GM21390 (cell line): Measurements from ENCODE around the gene RNF225.
"Not testable (repeated sequence)": the region's sequence is repeated elsewhere in the genome, so short reads cannot be mapped to it uniquely, and the experiment has no call there.

Experiments
- ATAC-seq: cut with Tn5 transposase; IDR thresholded peaks from one replicate; pipeline ENCODE4 v1.9.1; 2021; ENCODE audit not compliant: unreplicated experiment

RNF225 gene

DNA sequence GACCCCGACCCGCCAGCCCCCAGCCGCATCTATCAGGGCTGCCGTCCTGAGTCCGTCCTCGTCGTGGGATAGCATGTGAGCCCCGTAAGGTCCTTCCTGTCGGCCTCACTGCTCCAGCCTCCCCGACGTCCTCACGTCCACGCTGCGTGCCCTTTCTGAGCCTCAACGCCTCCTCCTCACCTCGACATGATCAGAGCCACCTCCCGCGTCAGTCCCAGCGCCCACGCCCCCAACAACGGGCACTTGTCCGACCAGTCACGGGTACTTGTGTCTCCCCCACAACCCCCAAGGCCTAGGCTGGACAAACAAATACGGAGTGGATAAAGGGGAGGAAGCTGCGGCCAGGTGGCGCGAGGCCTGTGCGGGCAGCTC, 33.6 kb upstream of the RNF225 start:
- ATAC-seq = peak; percentile 1

- peak; percentile 89 for ATAC-seq
Measured at GRCh38 chr19:58362272-58362994, 33.0 kb upstream of the RNF225 start, which contains the start of gene ZNF497. Gene ZNF497, minus strand, starts transcription at chr19:58362751. Its CDS starts 5,116 bp downstream, at chr19:58357635.

DNA sequence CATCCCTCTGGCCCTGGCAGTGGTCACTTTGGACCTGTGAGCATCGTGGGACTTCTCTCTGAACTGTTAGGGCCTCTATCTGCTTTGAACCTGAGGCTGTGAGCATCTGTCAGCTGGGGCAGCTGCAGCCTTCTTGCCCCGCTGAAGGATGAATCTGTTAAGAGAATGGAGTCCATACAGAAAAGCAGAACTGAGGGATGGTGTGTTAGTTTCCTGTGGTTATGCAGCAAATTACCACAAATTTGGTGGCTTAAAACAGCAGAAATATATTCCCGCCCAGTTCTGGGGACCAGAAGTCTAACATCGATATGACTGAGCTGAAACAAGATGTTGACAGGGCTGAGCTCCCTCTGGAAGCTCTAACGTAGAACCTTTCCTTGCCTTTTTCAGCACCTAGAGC, 31.3 kb upstream of the RNF225 start:
- ATAC-seq = no peak

- no peak for ATAC-seq
Measured at GRCh38 chr19:58366585-58367430, 28.6 kb upstream of the RNF225 start.

DNA sequence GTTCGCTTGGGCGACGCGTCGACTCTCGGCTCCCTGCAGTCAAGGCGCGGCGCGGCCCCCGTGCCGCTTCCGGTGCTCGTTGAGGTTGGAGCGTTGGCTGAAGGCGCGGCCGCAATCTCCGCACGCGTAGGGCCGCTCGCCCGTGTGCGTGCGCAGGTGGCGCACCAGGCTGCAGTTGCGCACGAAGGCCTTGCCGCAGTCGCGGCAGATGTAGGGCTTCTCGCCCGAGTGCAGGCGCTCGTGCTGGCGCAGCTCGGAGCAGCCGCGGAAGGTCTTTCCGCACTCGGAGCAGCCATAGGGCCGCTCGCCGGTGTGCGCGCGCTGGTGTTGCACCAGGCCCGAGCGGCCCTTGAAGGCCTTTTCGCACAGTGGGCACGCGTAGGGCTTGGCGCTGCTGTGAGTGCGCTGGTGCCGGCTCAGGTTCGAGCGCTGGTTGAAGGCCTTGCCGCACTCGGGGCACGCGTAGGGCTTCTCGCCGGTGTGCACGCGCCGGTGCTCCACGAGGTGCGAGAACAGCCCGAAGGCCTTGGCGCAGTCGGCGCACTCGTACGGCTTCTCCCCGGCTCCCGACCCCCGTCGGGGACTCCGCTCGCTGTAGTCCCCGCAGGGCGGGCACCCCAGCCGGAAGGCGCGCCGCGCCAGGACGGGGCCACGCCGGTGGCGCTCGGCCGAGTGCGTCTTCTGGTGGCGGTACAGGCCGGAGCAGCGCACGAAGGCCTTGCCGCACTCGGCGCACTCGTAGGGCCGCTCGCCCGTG, 27.6 kb upstream of the RNF225 start:
- ATAC-seq = no peak

DNA sequence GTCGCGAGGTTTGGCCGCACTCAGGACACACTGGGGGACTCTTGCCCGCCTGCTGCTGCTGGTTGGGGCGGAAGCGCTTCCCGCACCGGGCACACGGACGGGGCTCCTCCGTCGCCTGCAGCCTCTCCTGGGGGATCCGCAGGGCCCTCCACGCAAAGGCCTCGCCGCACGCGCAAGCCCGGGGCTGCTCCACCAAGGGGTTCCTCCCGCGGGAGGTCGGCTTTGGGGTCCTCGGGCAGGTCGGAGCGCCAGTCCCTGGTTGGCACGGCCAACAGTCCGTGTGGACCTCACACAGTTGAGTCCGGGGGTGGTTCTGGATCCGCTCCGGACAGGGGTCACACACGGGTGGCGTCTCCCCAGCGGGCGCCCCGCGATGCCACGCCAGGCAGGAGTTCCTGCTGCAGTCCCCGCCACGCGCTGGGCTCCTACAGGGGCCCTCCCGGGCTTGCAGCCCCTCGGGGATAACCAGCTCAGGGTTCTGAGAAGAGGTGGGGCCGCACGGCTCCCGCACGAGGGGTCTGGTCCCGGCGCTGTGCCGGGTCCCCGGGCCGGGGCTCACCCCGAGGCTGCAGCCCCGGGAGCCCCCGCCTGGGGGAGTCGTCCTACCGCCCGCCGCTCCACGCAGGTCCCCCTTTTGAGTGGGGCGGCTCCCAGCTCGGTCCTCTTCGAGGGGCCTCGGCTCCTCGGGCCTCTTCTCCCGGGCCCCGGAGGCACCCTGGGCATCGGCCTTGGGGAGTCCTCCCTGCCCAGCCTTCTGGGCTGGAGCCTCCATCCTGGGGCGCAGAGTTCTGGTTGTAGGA, 26.7 kb upstream of the RNF225 start:
- ATAC-seq = no peak

DNA sequence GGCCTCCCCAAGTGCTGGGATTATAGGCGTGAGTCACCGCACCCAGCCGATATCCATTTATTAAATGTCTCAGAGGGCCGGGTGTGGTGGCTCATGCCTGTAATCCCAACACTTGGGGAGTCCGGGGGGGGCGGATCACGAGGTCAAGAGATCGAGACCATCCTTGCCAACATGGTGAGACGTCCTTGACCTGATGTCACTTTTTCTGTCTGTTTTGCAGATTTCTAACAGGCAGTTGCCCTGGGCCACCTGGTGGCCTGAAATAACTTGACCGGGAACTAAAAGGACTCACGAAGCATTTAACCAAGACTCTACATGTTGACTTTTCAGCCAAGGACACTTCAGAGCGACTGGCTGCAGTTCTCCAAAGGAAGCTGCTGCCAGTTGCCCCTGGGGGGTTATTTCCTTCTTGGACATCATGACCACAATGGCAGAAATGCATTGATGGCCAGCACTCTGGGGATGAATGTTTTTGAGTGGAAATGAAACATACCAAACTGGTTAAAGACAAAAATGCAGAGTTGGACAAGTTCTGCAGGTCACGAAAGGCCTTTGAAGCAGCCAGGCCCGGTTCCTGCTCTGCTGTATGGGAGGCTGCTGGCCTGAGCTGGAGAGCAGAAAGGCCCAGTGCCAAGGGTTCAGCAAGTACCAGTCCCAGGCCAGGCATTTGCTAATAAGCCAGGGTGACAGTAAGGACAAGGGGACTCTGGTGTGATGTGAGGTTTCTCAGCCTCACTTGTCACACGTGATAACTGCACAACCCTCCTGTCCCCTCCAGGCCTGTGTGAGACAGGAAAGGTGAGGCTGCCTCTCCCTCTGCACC, 22.9 kb upstream of the RNF225 start:
- no peak for ATAC-seq

GRCh38 chr19:58374200-58374599, 21.3 kb upstream of the RNF225 start:
- no peak for ATAC-seq

DNA sequence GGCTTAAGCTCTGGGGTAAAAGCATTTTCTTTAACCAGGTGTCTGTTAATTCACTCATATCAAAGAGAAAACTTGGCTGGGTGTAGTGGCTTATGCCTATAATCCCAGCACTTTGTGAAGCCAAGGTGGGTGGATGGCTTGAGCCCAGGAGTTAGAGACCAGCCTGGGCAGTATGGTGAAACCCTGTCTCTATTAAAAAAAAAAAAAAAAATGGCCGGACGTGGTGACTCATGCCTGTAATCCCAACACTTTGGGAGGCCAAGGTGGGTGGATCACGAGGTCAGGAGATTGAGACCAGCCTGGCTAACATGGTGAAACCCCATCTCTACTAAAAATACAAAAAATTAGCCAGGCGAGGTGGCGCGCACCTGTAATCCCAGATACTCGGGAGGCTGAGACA, 18.7 kb upstream of the RNF225 start:
- ATAC-seq = not testable (repeated sequence)

GRCh38 chr19:58379246-58379645, 16.2 kb upstream of the RNF225 start:
- ATAC-seq = no peak

- ATAC-seq = no peak
Measured at GRCh38 chr19:58380037-58380661, 15.3 kb upstream of the RNF225 start.

DNA sequence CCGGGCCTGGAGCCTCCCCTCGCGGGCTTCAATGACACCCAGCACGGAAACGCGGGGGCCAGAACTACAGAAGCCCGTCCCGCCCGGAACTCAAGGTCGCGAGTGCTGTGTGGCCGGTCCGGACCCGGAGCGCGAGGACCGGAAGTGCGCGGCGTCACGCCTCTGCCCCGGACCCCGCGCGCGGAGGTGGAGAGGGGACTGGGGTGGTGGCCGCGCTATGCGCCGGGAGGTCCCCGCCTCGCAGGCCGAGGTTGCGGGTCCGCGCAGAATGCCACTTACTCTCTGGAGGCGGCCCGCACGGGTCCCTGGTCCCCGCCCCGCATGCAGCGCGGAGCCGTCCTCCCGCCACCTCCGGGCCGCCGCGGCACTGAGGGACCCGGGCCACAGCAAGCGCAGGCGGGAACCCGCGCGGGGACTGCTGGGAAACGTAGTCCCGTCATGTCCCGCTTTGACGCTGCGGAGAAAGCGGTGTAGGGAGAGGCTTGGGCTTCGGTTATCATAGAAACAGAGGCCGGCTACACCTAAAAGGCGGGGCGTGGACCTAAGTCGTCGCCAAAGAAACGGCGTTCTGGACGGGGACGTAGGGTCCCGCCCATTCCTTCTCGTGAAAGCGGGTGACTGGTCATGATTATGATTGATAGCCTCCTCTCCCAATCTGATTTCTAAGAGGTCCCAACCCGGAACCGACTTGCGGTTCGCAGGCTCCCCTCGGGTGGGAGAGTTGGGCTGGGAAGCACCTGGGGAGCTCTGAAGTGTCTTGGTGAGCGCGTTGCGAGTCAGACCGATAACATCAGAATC, 14.6 kb upstream of the RNF225 start, which contains the start of gene ZNF837:
Gene ZNF837 (minus strand): TSS at position 369 of the 798 bp plus-strand sequence. CDS start 11,698 bp downstream, outside the sequence.
- ATAC-seq = peak; percentile 73

GRCh38 chr19:58381460-58382212, 13.8 kb upstream of the RNF225 start:
- no peak for ATAC-seq

- ATAC-seq = no peak
Measured at GRCh38 chr19:58382997-58383603, 12.4 kb upstream of the RNF225 start.

DNA sequence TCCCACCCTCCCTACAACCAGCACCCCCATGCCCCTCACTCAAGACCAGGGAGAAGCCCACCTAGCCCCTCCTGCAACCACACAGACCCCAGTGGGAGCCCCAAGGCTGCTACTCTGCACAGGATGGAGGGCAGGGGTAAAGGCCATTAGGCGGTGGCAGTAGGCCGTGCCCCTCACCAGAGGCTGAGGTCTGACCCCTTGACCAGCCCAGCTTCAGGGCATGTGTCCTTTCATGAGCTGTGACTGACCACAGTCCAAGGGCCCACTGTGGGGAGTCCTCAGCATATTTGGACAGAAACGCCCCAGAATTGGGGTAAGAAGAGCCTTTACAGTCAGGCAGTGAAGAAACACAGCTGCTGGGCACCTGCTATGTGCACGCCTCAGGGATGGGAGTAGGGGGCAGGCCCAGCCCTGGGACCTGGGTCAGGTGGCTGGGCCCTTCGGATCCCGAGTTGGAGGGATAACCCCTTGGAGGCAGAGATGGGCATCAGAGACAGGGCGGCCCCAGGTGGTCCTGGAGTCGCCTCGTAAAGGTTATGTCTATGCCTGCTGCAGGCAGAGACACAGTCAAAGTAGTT, 10.1 kb upstream of the RNF225 start:
- ATAC-seq = no peak

DNA sequence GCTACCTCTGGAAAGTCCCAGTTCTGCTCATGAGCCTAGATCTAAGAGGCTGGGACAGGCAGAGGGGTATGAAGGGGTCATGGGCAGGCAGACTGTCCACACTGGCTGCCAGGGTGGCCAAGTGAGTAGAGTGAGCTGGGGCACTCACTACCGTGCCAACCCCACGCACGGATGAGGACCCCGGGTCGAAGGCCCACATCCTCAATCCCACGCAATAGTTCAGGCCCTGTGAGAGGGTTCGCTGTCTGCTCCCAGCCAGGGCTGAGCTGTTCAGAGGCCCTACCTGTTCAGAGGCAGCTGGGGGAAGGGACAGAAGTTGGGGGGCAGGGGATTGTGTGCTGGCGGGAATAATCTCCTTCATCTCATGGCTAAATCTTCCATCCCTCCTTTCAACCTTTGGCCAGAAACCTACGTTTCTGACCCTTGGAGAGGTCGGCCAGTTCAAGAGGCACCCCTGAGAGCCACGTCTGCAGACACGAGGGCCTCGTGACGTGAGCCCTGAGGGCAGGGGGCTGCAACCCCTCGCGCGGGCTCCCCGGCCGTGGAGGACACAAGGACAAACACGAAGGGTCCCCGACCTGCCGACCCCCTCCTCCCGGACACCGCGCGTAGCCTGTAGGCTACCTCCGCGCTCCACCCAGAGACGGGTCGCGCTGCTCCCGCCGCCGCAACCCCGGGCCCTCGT, 9.4 kb upstream of the RNF225 start:
- no peak for ATAC-seq
